Dermis blood vessel endothelial cell (primary cell): ENCODE data around the gene ALG12. TPM values are rescaled to one million over a fixed set of nuclear protein-coding genes. Genes with fewer than 3 reads are reported as not detected.
"Not testable (repeated sequence)": the region's sequence is repeated elsewhere in the genome, so short reads cannot be mapped to it uniquely, and the experiment has no call there.

Experiments used
- DNase-seq: peaks from one replicate; pipeline ENCODE4 v3.0.0; 2010
- total RNA-seq: library from RNA; depleted of rRNA; stranded (reverse); fragments of >200 nt; gene quantifications from 2 replicates; pipeline ENCODE4 v1.2.3, GENCODE V29; 2014

Gene ALG12
- total RNA-seq, 1 donor from 2014 or later = 14.6 TPM

- DNase-seq = not testable (repeated sequence)
These were observed 27.0 kb upstream of the ALG12 start for GRCh38 chr22:49945042-49945794.

GRCh38 chr22:49944399-49944891 is 26.2 kb upstream of the ALG12 start:
- DNase-seq = no peak

DNA sequence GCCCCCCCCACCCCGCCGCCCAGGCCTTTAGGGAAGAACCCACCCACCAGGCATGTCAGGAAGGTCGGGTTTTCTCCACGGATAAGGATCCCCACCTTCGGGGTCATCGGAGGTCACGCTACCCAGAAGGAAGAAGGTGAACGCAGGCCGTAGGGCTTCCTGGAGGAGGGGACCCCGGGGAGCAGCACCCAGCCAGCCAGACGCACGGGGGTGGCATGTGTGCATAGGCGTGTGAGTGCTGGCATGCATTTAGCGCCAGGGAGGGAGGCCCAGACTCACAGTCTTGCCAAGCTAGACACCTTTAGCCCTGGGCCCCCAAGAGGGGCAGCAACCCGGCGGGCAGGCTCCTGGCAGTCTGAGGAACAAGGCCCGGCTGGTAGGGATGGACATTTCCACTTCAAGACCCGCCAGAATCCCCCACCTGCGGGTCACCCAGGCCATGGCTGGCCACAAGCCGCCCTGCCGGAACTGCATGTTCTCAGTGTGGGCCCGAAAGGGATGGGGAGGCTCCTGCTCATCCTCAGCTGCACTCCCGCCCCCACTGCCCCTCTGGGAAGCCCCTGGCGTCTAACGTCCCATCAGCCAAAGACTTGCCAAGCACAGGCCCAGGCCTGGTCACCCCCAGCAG is 25.6 kb upstream of the ALG12 start:
- no peak for DNase-seq

GRCh38 chr22:49943405-49943765 is 25.1 kb upstream of the ALG12 start:
- no peak for DNase-seq

DNA sequence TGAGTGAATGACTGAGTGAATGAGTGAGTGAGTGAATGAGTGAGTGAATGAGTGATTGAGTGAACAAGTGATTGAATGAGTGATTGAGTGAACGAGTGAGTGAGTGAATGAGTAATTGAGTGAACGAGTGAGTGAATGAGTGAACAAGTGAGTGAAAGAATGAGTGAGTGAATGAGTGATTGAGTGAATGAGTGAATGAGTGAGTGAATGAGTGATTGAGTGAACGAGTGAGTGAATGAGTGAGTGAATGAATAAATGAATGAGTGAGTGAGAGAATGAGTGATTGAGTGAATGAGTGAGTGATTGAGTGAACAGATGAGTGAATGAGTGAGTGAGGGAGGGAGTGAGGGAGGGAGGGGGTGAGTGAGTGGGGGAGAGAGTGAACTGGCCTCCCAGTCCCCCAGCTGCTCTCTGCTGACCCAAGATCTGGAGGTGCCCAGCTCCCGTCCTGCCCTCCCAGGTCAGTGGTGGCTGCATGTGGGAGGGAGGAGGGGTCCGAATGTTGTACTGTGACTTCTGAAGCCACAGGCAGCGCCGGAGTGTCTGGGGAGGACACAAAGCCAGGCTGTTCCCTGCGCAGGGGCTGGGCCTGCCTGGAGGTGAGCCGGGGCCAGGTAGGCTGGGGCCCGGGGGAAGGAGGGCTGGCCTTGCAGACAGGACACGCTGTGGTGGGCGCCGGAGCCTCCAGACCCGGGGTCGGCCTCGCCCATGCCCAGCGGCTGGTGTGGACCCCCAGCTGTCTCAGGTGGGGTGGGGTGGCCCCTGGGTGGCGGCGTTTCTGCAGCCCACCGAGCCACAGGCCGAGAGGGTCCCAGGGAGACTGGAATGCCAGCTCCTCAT is 24.5 kb upstream of the ALG12 start:
- DNase-seq = no peak

DNA sequence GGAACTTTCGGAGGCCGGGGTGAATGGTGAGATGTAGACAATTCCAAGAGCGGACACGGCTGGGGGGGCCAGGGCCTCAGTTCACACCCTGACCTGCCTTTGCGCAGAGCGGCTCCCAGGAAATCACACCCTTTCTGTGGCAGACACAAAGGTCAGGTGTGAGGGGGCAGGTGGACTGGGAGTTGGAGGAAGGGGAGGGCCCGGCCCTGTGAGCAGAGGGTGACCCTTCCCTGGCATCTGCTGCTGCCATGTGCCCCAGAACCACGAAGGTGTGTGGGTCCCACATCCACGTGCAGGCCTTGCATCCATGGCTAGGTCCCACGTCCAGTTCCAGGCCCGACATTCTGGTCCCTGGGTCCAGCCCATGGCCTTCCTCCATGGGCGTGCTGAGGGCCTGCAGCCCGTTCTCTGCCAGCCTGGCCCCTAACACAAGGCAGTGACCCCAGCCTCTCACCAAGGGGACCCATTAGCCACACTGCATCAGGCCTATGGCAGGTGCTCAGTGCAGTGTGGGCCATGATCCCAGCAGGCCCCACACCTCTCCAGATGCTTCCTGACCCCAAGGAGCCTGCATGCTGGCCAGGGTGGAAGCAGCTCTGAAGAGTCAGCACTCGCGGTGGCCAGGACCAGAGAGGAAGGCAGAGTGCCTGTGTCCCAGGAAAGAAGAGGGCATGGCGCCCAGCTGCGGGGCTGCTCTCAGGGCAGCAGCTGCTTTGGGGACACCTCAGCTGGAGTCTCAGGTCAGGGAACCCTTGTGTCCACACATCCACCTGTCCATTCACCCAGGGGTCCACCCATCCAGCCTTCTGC is 23.5 kb upstream of the ALG12 start:
- DNase-seq = peak; percentile 27

GRCh38 chr22:49938565-49939136 is 20.4 kb upstream of the ALG12 start:
- DNase-seq = no peak

GRCh38 chr22:49937758-49938564 is 19.7 kb upstream of the ALG12 start:
- DNase-seq = peak; percentile 79

GRCh38 chr22:49936973-49937757 is 18.9 kb upstream of the ALG12 start:
- DNase-seq = peak; percentile 52

DNA sequence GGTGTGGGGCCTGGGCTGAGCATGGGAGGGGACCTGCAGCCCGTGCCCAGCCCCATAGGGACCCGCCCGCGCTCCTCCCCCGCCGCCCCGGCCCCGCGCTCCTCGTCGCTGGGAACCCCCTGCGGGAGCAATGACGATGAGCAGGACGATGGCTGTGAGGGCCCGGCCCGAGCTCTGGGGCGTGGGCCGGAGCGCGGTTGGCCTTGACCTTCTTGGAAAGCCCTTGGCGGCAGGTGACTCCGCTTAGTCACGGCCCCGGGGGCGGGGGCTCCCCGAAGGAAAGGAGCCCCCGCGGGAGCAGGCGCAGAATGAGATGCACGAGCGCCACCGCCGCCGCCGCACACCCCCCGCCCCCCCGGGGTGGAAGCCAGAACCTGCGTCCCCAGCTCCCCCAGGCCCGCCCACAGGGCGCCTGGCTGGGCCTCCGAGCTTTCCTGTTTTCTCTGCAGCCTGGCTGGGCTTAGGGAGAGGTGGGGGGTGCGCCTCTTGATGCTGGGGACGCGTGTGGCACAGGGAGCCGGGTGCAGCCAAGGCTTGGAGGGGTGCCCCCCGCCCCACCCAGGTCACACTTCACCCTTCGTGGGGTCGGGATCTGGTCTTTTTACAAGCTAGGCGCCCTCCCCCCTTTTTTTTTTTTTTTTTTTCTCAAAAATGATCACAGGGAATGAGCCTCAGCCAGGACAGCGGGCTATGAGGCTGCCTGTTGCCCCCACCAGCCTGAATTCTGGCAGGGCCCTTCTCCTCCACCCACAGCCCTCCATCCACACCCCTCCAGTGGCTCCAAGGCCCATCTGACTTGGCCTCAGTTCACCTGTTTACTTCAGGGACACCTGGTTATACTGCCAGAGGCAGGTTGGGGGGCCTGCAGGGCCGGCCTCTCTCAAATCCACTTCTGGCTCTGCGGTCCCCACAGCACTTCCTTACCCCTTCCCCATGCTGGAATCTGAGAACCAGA is 18.1 kb upstream of the ALG12 start:
- DNase-seq = peak; percentile 97

- DNase-seq = peak; percentile 56
These were observed 17.3 kb upstream of the ALG12 start for GRCh38 chr22:49935561-49935960.

GRCh38 chr22:49934891-49935557 is 16.8 kb upstream of the ALG12 start:
- peak; percentile 75 for DNase-seq

- DNase-seq = peak; percentile 47
These were observed 16.1 kb upstream of the ALG12 start for GRCh38 chr22:49934160-49934890.

DNA sequence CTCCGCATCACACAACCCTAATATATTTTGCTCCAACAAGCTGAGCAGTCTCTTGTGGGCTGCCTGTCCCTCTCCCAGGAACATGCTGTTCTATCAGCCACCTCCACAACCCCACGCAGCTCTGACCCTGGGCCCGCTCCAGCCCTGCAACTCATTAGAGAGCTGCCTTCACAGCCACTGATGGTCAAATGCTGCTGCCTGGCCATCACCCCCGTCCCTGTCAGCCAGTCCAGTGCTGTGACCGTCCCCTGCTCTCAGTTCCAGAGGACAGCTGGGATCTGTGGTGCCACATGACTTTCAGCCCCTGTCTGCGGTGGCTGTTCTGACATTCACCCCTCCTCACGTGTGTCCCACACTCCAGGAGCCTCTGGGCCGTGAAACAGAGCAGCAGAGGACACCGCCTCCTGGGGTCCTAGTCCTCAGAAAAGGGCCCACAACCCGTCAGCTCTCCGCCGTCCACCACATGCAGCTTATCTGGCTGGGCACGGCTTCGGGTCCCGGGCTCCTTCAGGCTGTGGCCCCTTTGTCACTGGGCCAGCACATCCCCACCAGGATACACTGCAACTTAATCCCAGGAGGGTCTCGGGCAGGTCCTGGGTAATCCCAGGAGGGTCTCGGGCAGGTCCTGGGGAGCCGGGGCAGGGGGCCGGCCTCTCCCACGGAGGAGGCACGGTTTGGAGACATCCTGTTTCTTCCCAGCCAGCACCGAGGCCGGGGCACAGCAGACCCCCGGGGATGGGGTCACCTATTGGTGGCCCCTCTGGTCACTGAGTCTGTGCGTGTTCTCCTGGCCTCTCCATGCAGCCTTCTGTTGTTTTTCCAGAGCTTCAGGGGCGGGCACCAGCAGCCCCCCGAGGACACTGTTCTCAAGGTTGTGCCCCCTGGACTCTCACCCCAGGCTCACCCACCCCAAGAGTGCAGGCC is 15.3 kb upstream of the ALG12 start:
- no peak for DNase-seq

- peak; percentile 95 for DNase-seq
These were observed 12.6 kb upstream of the ALG12 start for GRCh38 chr22:49930596-49931412.
